Measurements from ENCODE around the gene ZNF274.

The ZNF274 gene

GRCh38 chr19:58182577-58182988 lies 278 bp upstream of the ZNF274 start:
- peak overlapping the region; percentile 74 for H3K27ac ChIP-seq
- no peak for TF ChIP-seq CTCF (conservative IDR thresholded peaks at IDR 0.05)

GRCh38 chr19:58183817-58184215 lies 955 bp downstream of the ZNF274 start:
- peak overlapping the region; percentile 74 for H3K27ac ChIP-seq
- TF ChIP-seq ZFX (IDR thresholded peaks at IDR 0.05) (no peak), CTCF (conservative IDR thresholded peaks at IDR 0.05) (no peak)

GRCh38 chr19:58196901-58197616 lies 14.2 kb downstream of the ZNF274 start:
- no peak overlapping the region for H3K27ac ChIP-seq
- TF ChIP-seq ZFX (IDR thresholded peaks at IDR 0.05) = no peak

GRCh38 chr19:58203814-58204475 lies 21.1 kb downstream of the ZNF274 start:
- TF ChIP-seq ZFX (IDR thresholded peaks at IDR 0.05) (no peak), CTCF (conservative IDR thresholded peaks at IDR 0.05) (no peak)

GRCh38 chr19:58204566-58204965 lies 21.7 kb downstream of the ZNF274 start:
- no peak for TF ChIP-seq ZFX (IDR thresholded peaks at IDR 0.05)
- no peak for TF ChIP-seq CTCF (conservative IDR thresholded peaks at IDR 0.05)
- no peak overlapping the region for H3K27ac ChIP-seq

More at GRCh38 chr19:58203814-58204475, 21.1 kb downstream of the ZNF274 start:
- H3K27ac ChIP-seq = no peak overlapping the region

- no peak overlapping the region for H3K27ac ChIP-seq
- TF ChIP-seq CTCF (conservative IDR thresholded peaks at IDR 0.05) (no peak), ZFX (IDR thresholded peaks at IDR 0.05) (no peak)
These were observed 26.7 kb downstream of the ZNF274 start for GRCh38 chr19:58209577-58209976.

- no peak for TF ChIP-seq ZFX (IDR thresholded peaks at IDR 0.05)
- no peak for TF ChIP-seq CTCF (conservative IDR thresholded peaks at IDR 0.05)
These were observed 29.6 kb downstream of the ZNF274 start for GRCh38 chr19:58212336-58213074.

More at GRCh38 chr19:58212336-58213074, 29.6 kb downstream of the ZNF274 start:
- H3K27ac ChIP-seq = no peak overlapping the region
